ENCODE measurements around the gene VGLL4. TPM values are rescaled to one million over a fixed set of nuclear protein-coding genes. Genes with fewer than 3 reads are reported as not detected.
A peak's percentile ranks its signal among the peaks of the same experiment; 100 is the strongest.

VGLL4 gene
- total and polyA plus RNA-seq, 2 of the 4 experiments (the other 2 are of a cell fraction), result 26.2 to 35.4 TPM

- H3K23ac ChIP-seq (ENCODE audit: low read depth, low read length), result no peak overlapping the region
- in situ Hi-C loops (cut with MboI; ENCODE audit: low sequenced_read_pairs) (no loop called here), dilution Hi-C loops (cut with HindIII; ENCODE audit: low sequenced_read_pairs, unreplicated experiment) (no loop called here), intact Hi-C loops (cut with micrococcal nuclease) (loop anchor here (5.0 kb wide), 1 partner anchor 56 kb away; no protein-coding TSS in a partner anchor)
- H2BK120ac ChIP-seq (ENCODE audit: low read depth, low read length), result no peak overlapping the region
- peak overlapping the region; percentile 64; the same call in 1 of the 2 replicates for H3K18ac ChIP-seq (ENCODE audit: low read depth, low read length)
- H4K91ac ChIP-seq (ENCODE audit: insufficient read depth, low read depth, low read length), result no peak overlapping the region
- no peak overlapping the region for H3K4ac ChIP-seq (ENCODE audit: low read depth, low read length)
- BruUV-seq (replicated peaks), result no TSS peak
- POLR2A ChIA-PET (ENCODE audit: unreplicated experiment), result no interaction called here
- peak overlapping the region; percentile 33; the same call in 1 of the 2 replicates for H2AK5ac ChIP-seq (ENCODE audit: low read depth, low read length)
- H4K8ac ChIP-seq (ENCODE audit: low read depth in 2 of 2, low read length in 2 of 2), result no peak overlapping the region
- peak; percentile 50 for DNase-seq
- H3K79me1 ChIP-seq (ENCODE audit: low read depth in 1 of 2, low read length in 2 of 2), result peaks cover 3 to 9% of the 10 kb centered on the region in 2 experiments; a peak in 2 of 4 replicates
- no peak overlapping the region for H3K9ac ChIP-seq (ENCODE audit: low read depth, low read length)
- peak; percentile 21 for ATAC-seq (ENCODE audit: low read depth)
- H3K56ac ChIP-seq (ENCODE audit: extremely low read depth, insufficient read depth, low read length), result no peak overlapping the region
- H2AFZ ChIP-seq (replicated peaks; ENCODE audit: low read length, poor library complexity), result no peak overlapping the region
- H3K14ac ChIP-seq (replicated peaks; ENCODE audit: low read depth, low read length), result no peak overlapping the region; the same call in 1 of the 2 replicates
- no peaks in the 10 kb centered on the region for H3K9me3 ChIP-seq (ENCODE audit: control insufficient read depth, insufficient read depth, low read length)
- peak overlapping the region; percentile 60 for H3K4me2 ChIP-seq (ENCODE audit: low read depth, low read length)
- no peaks in the 10 kb centered on the region for H3K27me3 ChIP-seq (ENCODE audit: control insufficient read depth, insufficient read depth, low read length)
- H3K9me1 ChIP-seq (ENCODE audit: insufficient read depth, low read length), result peaks cover 8% of the 10 kb centered on the region; the same call in 1 of the 2 replicates
- H3K4me3 ChIP-seq (ENCODE audit: insufficient read depth, low read depth, low read length), result no peak overlapping the region
- no peak overlapping the region for H2BK5ac ChIP-seq (ENCODE audit: low read depth, low read length, poor library complexity, severe bottlenecking)
- CTCF ChIA-PET, result no interaction called here
- H2BK15ac ChIP-seq (ENCODE audit: low read depth, low read length), result no peak overlapping the region
- H3K27ac ChIP-seq (ENCODE audit: insufficient read depth, low read length), result peak overlapping the region; percentile 43; the same call in 1 of the 2 replicates
- WGBS, 2 experiments (ENCODE audit: extremely low coverage in 2 of 2, insufficient read length in 1 of 2), result 50% methylated on average over 1 of the region's 8 CpGs; no CpG with 5 or more reads in 1 of the 2 experiments
- no peak overlapping the region for H2BK20ac ChIP-seq (ENCODE audit: low read depth, low read length)
- no peaks in the 10 kb centered on the region for H4K20me1 ChIP-seq (ENCODE audit: insufficient read depth, low read length)
- no peak overlapping the region for H4K5ac ChIP-seq (ENCODE audit: low read depth, low read length)
- H2AK9ac ChIP-seq (replicated peaks; ENCODE audit: low read depth, low read length, poor library complexity), result no peak overlapping the region
- TF ChIP-seq MAZ (IDR thresholded peaks at IDR 0.05; ENCODE audit: borderline replicate concordance, low read depth, low read length), result no peak
- TF ChIP-seq MAFK (IDR thresholded peaks at IDR 0.05; ENCODE audit: low read depth, low read length), result no peak
- TF ChIP-seq SMC3 (IDR thresholded peaks at IDR 0.05; ENCODE audit: low read depth, low read length), result no peak
- TF ChIP-seq CTCF (conservative IDR thresholded peaks at IDR 0.05; ENCODE audit: low read depth, low read length), result no peak
- no peak for TF ChIP-seq CEBPB (IDR thresholded peaks at IDR 0.05; ENCODE audit: low read depth, low read length)
- no peak for TF ChIP-seq ELK1 (IDR thresholded peaks at IDR 0.05; ENCODE audit: borderline replicate concordance, low read depth, low read length)
- TF ChIP-seq RCOR1 (IDR thresholded peaks at IDR 0.05; ENCODE audit: insufficient replicate concordance, low read length), result no peak
- no peak for TF ChIP-seq RFX5 (IDR thresholded peaks at IDR 0.05; ENCODE audit: low read depth, low read length)
- no peak for TF ChIP-seq MXI1 (IDR thresholded peaks at IDR 0.05; ENCODE audit: borderline replicate concordance, low read depth, low read length)
- no peak for TF ChIP-seq NFE2L2 (IDR thresholded peaks at IDR 0.05; ENCODE audit: low read depth, low read length)
- TF ChIP-seq BHLHE40 (IDR thresholded peaks at IDR 0.05; ENCODE audit: low read depth, low read length), result no peak
- no peak for TF ChIP-seq POLR2A (IDR thresholded peaks at IDR 0.05; ENCODE audit: low read depth, low read length)
- no peak for TF ChIP-seq FOS (IDR thresholded peaks at IDR 0.05; ENCODE audit: low read depth, low read length)
- no peak for TF ChIP-seq USF2 (IDR thresholded peaks at IDR 0.05; ENCODE audit: low read depth, low read length)
- H3K4me1 ChIP-seq (ENCODE audit: control insufficient read depth, insufficient read depth, low read length), result peaks cover 6% of the 10 kb centered on the region
- peaks cover under 1% of the 10 kb centered on the region; the same call in 1 of the 2 replicates for H3K36me3 ChIP-seq (ENCODE audit: control insufficient read depth, insufficient read depth, low read length)
Observed at GRCh38 chr3:11690863-11691766, 47.4 kb upstream of the VGLL4 start.

Data from IMR-90 (cell line).